Body of pancreas (tissue), 4 donors: ENCODE data around the gene CYGB.

Source experiments
- CTCF ChIP-seq, 7 experiments: fragments of 450-650 bp in 4 of 7; fragments of 200-600 bp in 3 of 7; sonication (generic) in 3 of 7; IDR thresholded peaks; one replicate each; pipeline ENCODE4 v1.5.1; 2016 to 2019; ENCODE audit warnings: antibody characterized with exemption in 7 of 7
- POLR2A ChIP-seq, 3 donors: fragments of 450-650 bp; IDR thresholded peaks; one replicate each; pipeline ENCODE4 v1.6.1; 2016; ENCODE audit warnings: antibody characterized with exemption in 3 of 3, mild to moderate bottlenecking in 2 of 3

GRCh38 chr17:76568811-76569221 is 31.3 kb upstream of the CYGB start:
- TF ChIP-seq POLR2A (IDR thresholded peaks at IDR 0.05) (no peak), CTCF (IDR thresholded peaks at IDR 0.05) (no peak)
